HG02943 (cell line): ENCODE data around the gene CAMTA1.
"Not testable (repeated sequence)": the region's sequence is repeated elsewhere in the genome, so short reads cannot be mapped to it uniquely, and the experiment has no call there.

Source experiments
- ATAC-seq: cut with Tn5 transposase; IDR thresholded peaks from one replicate; pipeline ENCODE4 v1.9.1; 2021; ENCODE audit warnings: mild to moderate bottlenecking, low read depth, moderate library complexity; ENCODE audit not compliant: unreplicated experiment

CAMTA1 gene

GRCh38 chr1:7702365-7702764 lies 917.1 kb downstream of the CAMTA1 start:
- no peak for ATAC-seq

- ATAC-seq, result no peak
These were observed 918.3 kb downstream of the CAMTA1 start for GRCh38 chr1:7703321-7704213.

GRCh38 chr1:7704214-7705047 lies 919.2 kb downstream of the CAMTA1 start:
- peak; percentile 73 for ATAC-seq

- no peak for ATAC-seq
These were observed 920.0 kb downstream of the CAMTA1 start for GRCh38 chr1:7705048-7705907.

- no peak for ATAC-seq
These were observed 920.6 kb downstream of the CAMTA1 start for GRCh38 chr1:7705908-7706216.

GRCh38 chr1:7707527-7707926 lies 922.3 kb downstream of the CAMTA1 start:
- no peak for ATAC-seq

GRCh38 chr1:7708065-7708464 lies 922.8 kb downstream of the CAMTA1 start:
- ATAC-seq, result not testable (repeated sequence)

GRCh38 chr1:7710859-7711258 lies 925.6 kb downstream of the CAMTA1 start:
- no peak for ATAC-seq

GRCh38 chr1:7712731-7713323 lies 927.6 kb downstream of the CAMTA1 start:
- no peak for ATAC-seq

- ATAC-seq, result no peak
These were observed 931.3 kb downstream of the CAMTA1 start for GRCh38 chr1:7716506-7716905.

GRCh38 chr1:7717748-7718368 lies 932.6 kb downstream of the CAMTA1 start:
- no peak for ATAC-seq

GRCh38 chr1:7719468-7720094 lies 934.3 kb downstream of the CAMTA1 start:
- ATAC-seq, result no peak

GRCh38 chr1:7721940-7722669 lies 936.9 kb downstream of the CAMTA1 start:
- ATAC-seq, result no peak

- no peak for ATAC-seq
These were observed 937.4 kb downstream of the CAMTA1 start for GRCh38 chr1:7722670-7723012.

GRCh38 chr1:7726623-7727022 lies 941.4 kb downstream of the CAMTA1 start:
- no peak for ATAC-seq

GRCh38 chr1:7727809-7728471 lies 942.7 kb downstream of the CAMTA1 start:
- no peak for ATAC-seq

GRCh38 chr1:7729761-7730160 lies 944.5 kb downstream of the CAMTA1 start:
- no peak for ATAC-seq

GRCh38 chr1:7732331-7732730 lies 947.1 kb downstream of the CAMTA1 start:
- no peak for ATAC-seq
